CD14-positive monocyte (primary cell): ENCODE results near the gene RHBDL1. TPM values are rescaled to one million over a fixed set of nuclear protein-coding genes. Genes with fewer than 3 reads are reported as not detected.
A peak's percentile ranks its signal among the peaks of the same experiment; 100 is the strongest.

Experiments used
- DNase-seq, 3 donors: peaks; one replicate each; pipeline ENCODE4 v3.0.0-alpha.2; 2011 to 2022
- H2AFZ ChIP-seq: 2 replicates; pipeline ENCODE4 v1.6.0; 2012; ENCODE audit warnings: mild to moderate bottlenecking, low read depth, low read length, inconsistent platforms; ENCODE audit not compliant: insufficient read depth, poor library complexity, severe bottlenecking
- H3K27ac ChIP-seq, 2 donors: 1 replicate in 1 of 2; 2 replicates in 1 of 2; pipeline ENCODE4 v1.5.1; 2012 to 2013; ENCODE audit warnings: low read length in 2 of 2, control low read depth in 1 of 2, inconsistent platforms in 1 of 2, low read depth in 1 of 2, mild to moderate bottlenecking in 1 of 2
- H3K27me3 ChIP-seq, 2 donors: one replicate each; pipeline versions ENCODE4 v1.6.0 to v1.6.1; 2011 to 2013; ENCODE audit warnings: low read length in 2 of 2; ENCODE audit not compliant: control insufficient read depth in 2 of 2, insufficient read depth in 2 of 2
- H3K36me3 ChIP-seq, 2 donors: replicated peaks in 1 of 2; 1 replicate in 1 of 2; 2 replicates in 1 of 2; pipeline versions ENCODE4 v1.5.1 to v1.6.1; 2012 to 2013; ENCODE audit warnings: low read length in 2 of 2, control low read depth in 1 of 2, inconsistent platforms in 1 of 2, mild to moderate bottlenecking in 1 of 2; ENCODE audit not compliant: insufficient read depth in 2 of 2, control insufficient read depth in 1 of 2
- H3K4me1 ChIP-seq, 2 donors: 1 replicate in 1 of 2; 2 replicates in 1 of 2; pipeline versions ENCODE4 v1.5.1 to v1.6.1; 2012 to 2013; ENCODE audit warnings: low read length in 2 of 2, control low read depth in 1 of 2, inconsistent platforms in 1 of 2, mild to moderate bottlenecking in 1 of 2, moderate library complexity in 1 of 2; ENCODE audit not compliant: insufficient read depth in 2 of 2, control insufficient read depth in 1 of 2
- H3K4me2 ChIP-seq: replicated peaks from 2 replicates; pipeline ENCODE3; 2012; ENCODE audit warnings: low read length, moderate library complexity, mild to moderate bottlenecking; ENCODE audit not compliant: poor library complexity, severe bottlenecking; ENCODE audit errors: extremely low read depth
- H3K4me3 ChIP-seq, 3 experiments: fragments of 200-600 bp in 1 of 3; sonication (generic) in 1 of 3; replicated peaks in 1 of 3; 1 replicate in 2 of 3; 2 replicates in 1 of 3; pipeline ENCODE4 v1.5.1; 2011 to 2013; ENCODE audit warnings: low read length in 3 of 3, mild to moderate bottlenecking in 3 of 3, control low read depth in 2 of 3, low read depth in 2 of 3, inconsistent platforms in 1 of 3, moderate library complexity in 1 of 3
- H3K79me2 ChIP-seq: 2 replicates; pipeline ENCODE4 v1.6.0; 2012; ENCODE audit warnings: mild to moderate bottlenecking, control low read depth, inconsistent platforms, low read length, moderate library complexity; ENCODE audit not compliant: insufficient read depth
- H3K9ac ChIP-seq: 2 replicates; pipeline ENCODE4 v1.6.0; 2017; ENCODE audit warnings: low read length, mild to moderate bottlenecking; ENCODE audit not compliant: insufficient read depth, poor library complexity, severe bottlenecking
- H3K9me3 ChIP-seq, 2 donors: replicated peaks in 1 of 2; 1 replicate in 1 of 2; 2 replicates in 1 of 2; pipeline versions ENCODE4 v1.5.1 to v1.6.1; 2012 to 2013; ENCODE audit warnings: low read length in 2 of 2, control low read depth in 1 of 2; ENCODE audit not compliant: control insufficient read depth in 1 of 2, insufficient read depth in 1 of 2
- H4K20me1 ChIP-seq: 2 replicates; pipeline ENCODE4 v1.6.0; 2012; ENCODE audit warnings: mild to moderate bottlenecking, low read length, control low read depth, moderate library complexity; ENCODE audit not compliant: insufficient read depth
- H3K27ac Mint-ChIP-seq, 7 donors: one replicate each; pipeline ENCODE4 v1.8.0; 2020; ENCODE audit warnings: mild to moderate bottlenecking in 7 of 7, mixed read lengths in 7 of 7, moderate library complexity in 6 of 7, inconsistent platforms in 2 of 7
- H3K27me3 Mint-ChIP-seq, 3 donors: one replicate each; pipeline ENCODE4 v1.8.0; 2021 to 2022; ENCODE audit warnings: low read depth in 3 of 3, mild to moderate bottlenecking in 3 of 3, mixed read lengths in 3 of 3, moderate library complexity in 3 of 3, inconsistent platforms in 1 of 3
- H3K36me3 Mint-ChIP-seq, 2 donors: one replicate each; pipeline ENCODE4 v1.8.0; 2020; ENCODE audit warnings: mixed read lengths in 2 of 2, inconsistent platforms in 1 of 2, mild to moderate bottlenecking in 1 of 2
- H3K4me1 Mint-ChIP-seq: one replicate; pipeline ENCODE4 v1.8.0; 2020; ENCODE audit warnings: mild to moderate bottlenecking, mixed read lengths
- H3K4me3 Mint-ChIP-seq, 2 donors: one replicate each; pipeline ENCODE4 v1.8.0; 2020; ENCODE audit warnings: mild to moderate bottlenecking in 2 of 2, mixed read lengths in 2 of 2, moderate library complexity in 1 of 2
- H3K9me3 Mint-ChIP-seq, 7 donors: one replicate each; pipeline ENCODE4 v1.8.0; 2020 to 2022; ENCODE audit warnings: mixed read lengths in 7 of 7, mild to moderate bottlenecking in 6 of 7, moderate library complexity in 6 of 7, inconsistent platforms in 2 of 7
- CTCF ChIP-seq: fragments of 200-600 bp; IDR thresholded peaks from one replicate; pipeline ENCODE4 v1.8.0; 2022; ENCODE audit warnings: antibody characterized with exemption, mild to moderate bottlenecking
- WGBS: methylation state at CpG from one replicate; pipeline ENCODE4 v1.1.5; 2013; ENCODE audit warnings: missing lambda C conversion rate; ENCODE audit not compliant: insufficient coverage; 5-methylcytosine and 5-hydroxymethylcytosine counted together
- intact Hi-C, 2 donors: fragments of 100-400 bp; cut with micrococcal nuclease; formaldehyde crosslinking; loops; one replicate each; pipeline versions ENCODE4 v1.15.0 to v1.15.1; 2023
- polyA plus RNA-seq, 3 donors: library from polyadenylated mRNA; depleted of rRNA in 1 of 3; unstranded in 2 of 3; stranded (reverse) in 1 of 3; fragments of 300-500 nt in 2 of 3; fragments of >200 nt in 1 of 3; fragmentation: Illumina TruSeq in 2 of 3; gene quantifications; 1 replicate in 2 of 3; 2 replicates in 1 of 3; pipeline ENCODE4 v1.2.3, GENCODE V29; 2012 to 2021

Gene RHBDL1
- polyA plus RNA-seq, 3 donors = 1.3 TPM; not detected in 2

GRCh38 chr16:635573-636205 lies 39.8 kb upstream of the RHBDL1 start:
- Mint-ChIP-seq H3K4me1 (peaks cover 14% of the 10 kb centered on the region), H3K4me3 (peak overlapping the region; percentile 56 to 59), H3K36me3 (peaks cover 2 to 4% of the 10 kb centered on the region in 2 donors), H3K27ac (peak overlapping the region in 1 of 7 donors; percentile 4), H3K9me3 (no peaks in the 10 kb centered on the region), H3K27me3 (peaks cover 3 to 9% (median 8%) of the 10 kb centered on the region in 3 donors)
- intact Hi-C loops = loop anchor here (2.0 to 5.0 kb wide), 4 partner anchors 25 to 108 kb away; partner anchors contain the start of genes CAPN15 (in 2 of the 2), JMJD8 (in 1 of the 2) and STUB1 (in 1 of the 2)
- Histone ChIP-seq H2AFZ (peak overlapping the region; percentile 85), H3K9ac (peak overlapping the region; percentile 82), H3K4me2 (peak overlapping the region; percentile 100), H3K36me3 (peaks cover 0 to 8% of the 10 kb centered on the region in 2 donors), H3K4me3 (peak overlapping the region; percentile 70 to 96 (median 89)), H3K9me3 (no peaks in the 10 kb centered on the region), H3K27me3 (no peaks in the 10 kb centered on the region), H3K79me2 (peaks cover 12% of the 10 kb centered on the region), H3K27ac (peak overlapping the region in 1 of 2 donors; percentile 87), H4K20me1 (peaks cover 20% of the 10 kb centered on the region), H3K4me1 (peaks cover 22 to 36% of the 10 kb centered on the region in 2 donors)
- DNase-seq = no peak
- WGBS = 4% methylated on average over 52 of the region's 55 CpGs
- TF ChIP-seq CTCF = no peak

GRCh38 chr16:636206-637080 lies 39.0 kb upstream of the RHBDL1 start, which contains the start of gene METTL26:
Gene METTL26, minus strand, starts transcription at chr16:636305. Its CDS starts 15 bp downstream, at chr16:636290.
- Mint-ChIP-seq H3K4me3 (peak within 1 kb of the TSS; percentile 95 to 97), H3K27ac (peak within 1 kb of the TSS; percentile 94 to 99 (median 98)), H3K27me3 (peaks cover 3 to 6% (median 3%) of the 10 kb centered on the region in 3 donors), H3K4me1 (peaks cover 14% of the 10 kb centered on the region), H3K9me3 (no peaks in the 10 kb centered on the region), H3K36me3 (peaks cover 2 to 4% of the 10 kb centered on the region in 2 donors)
- Histone ChIP-seq H3K79me2 (peaks cover 19% of the 10 kb centered on the region), H3K9me3 (no peaks in the 10 kb centered on the region), H3K4me3 (peak within 1 kb of the TSS; percentile 70 to 96 (median 89)), H3K27me3 (no peaks in the 10 kb centered on the region), H3K36me3 (peaks cover 0 to 8% of the 10 kb centered on the region in 2 donors), H3K4me1 (peaks cover 30 to 38% of the 10 kb centered on the region in 2 donors), H3K4me2 (peak within 1 kb of the TSS; percentile 100), H3K27ac (peak within 1 kb of the TSS; percentile 87 to 95), H2AFZ (peak within 1 kb of the TSS; percentile 85), H4K20me1 (peaks cover 17% of the 10 kb centered on the region), H3K9ac (peak within 1 kb of the TSS; percentile 82)
- under 1% methylated on average over 90 of the region's 91 CpGs for WGBS
- peak; percentile 93 for DNase-seq
- intact Hi-C loops = loop anchor here (2.0 to 5.0 kb wide), 4 partner anchors 24 to 109 kb away; partner anchors contain the start of genes CAPN15 (in 2 of the 2), JMJD8 (in 1 of the 2) and STUB1 (in 1 of the 2)
- peak; percentile 18 for TF ChIP-seq CTCF
